Osteoblast (primary cell): Measurements from ENCODE around the gene AK9. TPM values are rescaled to one million over a fixed set of nuclear protein-coding genes. Genes with fewer than 3 reads are reported as not detected.

ENCODE experiments used
- DNase-seq: peaks from one replicate; pipeline ENCODE4 v3.0.0; 2011; ENCODE audit warnings: low spot score, mixed read lengths; ENCODE audit not compliant: insufficient read length; ENCODE audit errors: missing footprints
- H2AFZ ChIP-seq: 2 replicates; pipeline ENCODE4 v1.6.0; 2011; ENCODE audit warnings: mild to moderate bottlenecking, low read length
- H3K27ac ChIP-seq: 2 replicates; pipeline ENCODE4 v1.5.1; 2011; ENCODE audit warnings: mild to moderate bottlenecking, low read depth, low read length, moderate library complexity
- H3K27me3 ChIP-seq: 2 replicates; pipeline ENCODE4 v1.6.0; 2012; ENCODE audit warnings: mild to moderate bottlenecking, control low read depth, inconsistent platforms, low read length, moderate library complexity; ENCODE audit not compliant: insufficient read depth
- H3K36me3 ChIP-seq: 2 replicates; pipeline ENCODE4 v1.5.1; 2011; ENCODE audit warnings: mild to moderate bottlenecking, low read length, control low read depth, moderate library complexity; ENCODE audit not compliant: insufficient read depth
- H3K4me1 ChIP-seq: 2 replicates; pipeline ENCODE4 v1.5.1; 2011; ENCODE audit warnings: mild to moderate bottlenecking, low read length, control low read depth, moderate library complexity; ENCODE audit not compliant: insufficient read depth
- H3K4me2 ChIP-seq: 2 replicates; pipeline ENCODE4 v1.6.0; 2011; ENCODE audit warnings: mild to moderate bottlenecking, low read length; ENCODE audit not compliant: insufficient read depth
- H3K4me3 ChIP-seq: fragments of 200-600 bp; sonication (generic); 3 replicates; pipeline ENCODE4 v1.5.1; 2012; ENCODE audit warnings: mild to moderate bottlenecking, low read length, inconsistent platforms; ENCODE audit not compliant: insufficient read depth
- H3K79me2 ChIP-seq: 2 replicates; pipeline ENCODE4 v1.6.0; 2012; ENCODE audit warnings: mild to moderate bottlenecking, low read length, control low read depth, inconsistent platforms; ENCODE audit not compliant: insufficient read depth
- H3K9me3 ChIP-seq: 2 replicates; pipeline ENCODE4 v1.5.1; 2011; ENCODE audit warnings: low read depth, low read length, control low read depth
- H4K20me1 ChIP-seq: 2 replicates; pipeline ENCODE4 v1.6.0; 2012; ENCODE audit warnings: mild to moderate bottlenecking, low read length, control low read depth; ENCODE audit not compliant: insufficient read depth
- CTCF ChIP-seq: IDR thresholded peaks from 2 replicates; pipeline ENCODE4 v1.5.1; 2011; ENCODE audit warnings: mild to moderate bottlenecking, low read depth, low read length, moderate library complexity; ENCODE audit errors: extremely low read depth
- total RNA-seq: library from RNA; depleted of rRNA; stranded (reverse); fragments of >200 nt; gene quantifications from 2 replicates; pipeline ENCODE4 v1.2.3, GENCODE V29; 2012

AK9 gene
- total RNA-seq, result 5.8 and 6.5 TPM in 2 replicates

DNA sequence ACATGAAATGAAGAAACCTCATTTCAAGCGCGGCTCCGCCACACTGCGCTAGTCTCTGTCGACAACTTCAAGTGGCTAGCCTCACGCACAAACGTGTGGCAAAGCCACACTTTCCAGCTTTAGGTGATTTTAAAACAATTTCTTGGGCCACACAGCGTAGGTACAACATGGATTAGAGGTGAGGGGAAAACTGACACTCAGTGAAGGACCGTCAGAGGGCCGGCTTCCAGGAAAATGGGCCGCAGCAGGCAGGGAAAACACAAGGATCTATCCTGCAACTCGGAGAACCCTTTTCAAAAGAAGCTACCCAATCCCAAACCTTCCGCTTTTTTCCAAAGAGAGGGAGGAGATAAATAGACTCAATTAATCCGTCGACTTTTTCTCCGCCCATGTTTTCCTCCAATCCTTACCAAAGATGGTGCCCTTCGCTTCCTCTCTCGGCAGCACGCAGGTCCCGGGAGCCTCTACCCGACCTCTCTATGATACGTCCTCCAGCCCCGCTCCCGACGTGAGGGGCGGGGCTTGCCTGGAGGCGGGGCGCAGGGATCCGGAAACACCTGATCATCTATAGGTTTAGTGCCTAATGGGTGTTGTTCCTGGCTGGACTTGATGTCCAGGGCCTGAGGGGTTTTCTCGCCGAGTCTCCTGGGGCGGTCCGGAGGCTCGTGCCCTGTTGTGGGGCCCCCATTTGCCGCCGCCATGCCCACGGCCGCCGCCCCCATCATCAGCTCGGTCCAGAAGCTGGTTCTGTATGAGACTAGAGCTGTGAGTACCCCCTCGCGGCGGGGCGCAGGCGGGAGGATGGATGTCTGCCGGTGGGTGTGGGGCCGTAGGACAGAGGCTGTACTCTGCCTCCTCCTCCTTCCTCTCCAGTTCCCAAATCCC, at the start of gene AK9, which contains the start of gene FIG4:
Gene AK9 (minus strand): TSS at position 466 of the 885 bp plus-strand sequence. CDS start 15,457 bp downstream, outside the sequence.
Gene FIG4 (plus strand): TSS at position 560 of the 885 bp plus-strand sequence. CDS start 140 bp downstream, at position 700.
- H2AFZ ChIP-seq, result peak within 1 kb of the TSS; percentile 98
- DNase-seq, result peak; percentile 94
- H3K36me3 ChIP-seq, result no peaks in the 10 kb centered on the region
- peak within 1 kb of the TSS; percentile 72 for H3K27ac ChIP-seq
- H3K27me3 ChIP-seq, result no peaks in the 10 kb centered on the region
- no peaks in the 10 kb centered on the region for H4K20me1 ChIP-seq
- no peaks in the 10 kb centered on the region for H3K9me3 ChIP-seq
- peaks cover 25% of the 10 kb centered on the region for H3K79me2 ChIP-seq
- TF ChIP-seq CTCF, result peak; percentile 18
- peak within 1 kb of the TSS; percentile 99 for H3K4me2 ChIP-seq
- H3K4me1 ChIP-seq, result peaks cover 31% of the 10 kb centered on the region
- H3K4me3 ChIP-seq, result peak within 1 kb of the TSS; percentile 92

GRCh38 chr6:109740787-109741186, 49.8 kb upstream of the AK9 start:
- Histone ChIP-seq H3K27ac (no peak overlapping the region), H3K36me3 (no peaks in the 10 kb centered on the region), H3K79me2 (no peaks in the 10 kb centered on the region), H3K9me3 (no peaks in the 10 kb centered on the region), H3K27me3 (no peaks in the 10 kb centered on the region), H3K4me2 (no peak overlapping the region), H3K4me3 (no peak overlapping the region), H3K4me1 (peaks cover 9% of the 10 kb centered on the region), H2AFZ (no peak overlapping the region), H4K20me1 (no peaks in the 10 kb centered on the region)
- DNase-seq, result no peak
- TF ChIP-seq CTCF, result no peak

DNA sequence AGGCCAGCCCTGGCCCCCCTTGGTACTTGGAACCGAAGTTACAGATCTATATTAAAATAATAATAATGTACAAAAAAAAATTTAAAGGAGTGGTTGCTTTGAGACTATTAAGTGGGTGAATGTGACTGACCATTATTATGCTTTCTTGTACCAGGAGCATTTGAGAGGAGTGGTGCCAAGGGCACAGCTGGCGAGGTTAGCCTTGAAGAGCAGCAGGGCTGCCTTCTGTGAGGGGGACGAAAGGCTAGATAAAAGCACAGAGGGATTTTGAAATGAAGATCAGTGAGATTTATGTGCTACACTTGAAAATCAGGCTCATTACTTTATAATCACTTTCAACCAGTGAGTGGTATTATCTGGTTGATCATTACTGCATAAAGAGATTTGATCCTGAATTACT, 48.7 kb upstream of the AK9 start:
- Histone ChIP-seq H3K36me3 (no peaks in the 10 kb centered on the region), H3K4me1 (peaks cover 9% of the 10 kb centered on the region), H3K4me2 (no peak overlapping the region), H2AFZ (no peak overlapping the region), H3K27me3 (no peaks in the 10 kb centered on the region), H4K20me1 (no peaks in the 10 kb centered on the region), H3K4me3 (no peak overlapping the region), H3K79me2 (no peaks in the 10 kb centered on the region), H3K27ac (no peak overlapping the region), H3K9me3 (no peaks in the 10 kb centered on the region)
- DNase-seq, result no peak
- no peak for TF ChIP-seq CTCF

DNA sequence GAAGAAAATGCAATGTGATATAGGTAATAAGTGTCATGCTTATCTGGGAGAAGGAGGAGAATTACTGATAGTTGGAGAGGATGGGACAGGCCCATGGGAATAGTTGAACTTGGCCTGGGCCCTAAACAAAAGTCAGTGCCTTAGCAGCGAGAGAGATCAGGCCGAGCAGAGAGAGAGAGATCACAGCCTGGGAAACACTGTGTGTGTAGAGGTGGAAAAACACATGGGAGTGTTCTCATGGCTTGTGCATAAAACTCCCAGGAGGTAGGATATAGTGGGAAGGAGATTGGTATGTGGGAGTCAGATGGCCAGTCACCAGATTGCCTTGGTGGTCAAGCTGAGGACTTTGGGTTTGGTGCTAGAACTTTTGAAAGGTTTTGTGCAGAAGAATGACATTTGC, 47.7 kb upstream of the AK9 start:
- Histone ChIP-seq H3K27me3 (no peaks in the 10 kb centered on the region), H3K27ac (no peak overlapping the region), H3K36me3 (no peaks in the 10 kb centered on the region), H3K4me2 (no peak overlapping the region), H3K4me3 (no peak overlapping the region), H3K79me2 (no peaks in the 10 kb centered on the region), H3K4me1 (peaks cover 2% of the 10 kb centered on the region), H4K20me1 (no peaks in the 10 kb centered on the region), H3K9me3 (no peaks in the 10 kb centered on the region), H2AFZ (no peak overlapping the region)
- no peak for TF ChIP-seq CTCF
- peak; percentile 39 for DNase-seq
